KBM-7 (cell line): ENCODE data around the gene CLOCK.
"Not testable (repeated sequence)": the region's sequence is repeated elsewhere in the genome, so short reads cannot be mapped to it uniquely, and the experiment has no call there.

Experiments
- DNase-seq: peaks from one replicate; pipeline ENCODE4 v3.0.0-alpha.2; 2015
- in situ Hi-C: fragments of 300-500 bp; cut with MboI; formaldehyde crosslinking; loops from 2 replicates; pipeline ENCODE4 v1.14.3; 2020; ENCODE audit warnings: low sequenced_read_pairs, low pct_unique_long_range_greater_than_20kb, mixed read lengths

CLOCK gene, protein sequence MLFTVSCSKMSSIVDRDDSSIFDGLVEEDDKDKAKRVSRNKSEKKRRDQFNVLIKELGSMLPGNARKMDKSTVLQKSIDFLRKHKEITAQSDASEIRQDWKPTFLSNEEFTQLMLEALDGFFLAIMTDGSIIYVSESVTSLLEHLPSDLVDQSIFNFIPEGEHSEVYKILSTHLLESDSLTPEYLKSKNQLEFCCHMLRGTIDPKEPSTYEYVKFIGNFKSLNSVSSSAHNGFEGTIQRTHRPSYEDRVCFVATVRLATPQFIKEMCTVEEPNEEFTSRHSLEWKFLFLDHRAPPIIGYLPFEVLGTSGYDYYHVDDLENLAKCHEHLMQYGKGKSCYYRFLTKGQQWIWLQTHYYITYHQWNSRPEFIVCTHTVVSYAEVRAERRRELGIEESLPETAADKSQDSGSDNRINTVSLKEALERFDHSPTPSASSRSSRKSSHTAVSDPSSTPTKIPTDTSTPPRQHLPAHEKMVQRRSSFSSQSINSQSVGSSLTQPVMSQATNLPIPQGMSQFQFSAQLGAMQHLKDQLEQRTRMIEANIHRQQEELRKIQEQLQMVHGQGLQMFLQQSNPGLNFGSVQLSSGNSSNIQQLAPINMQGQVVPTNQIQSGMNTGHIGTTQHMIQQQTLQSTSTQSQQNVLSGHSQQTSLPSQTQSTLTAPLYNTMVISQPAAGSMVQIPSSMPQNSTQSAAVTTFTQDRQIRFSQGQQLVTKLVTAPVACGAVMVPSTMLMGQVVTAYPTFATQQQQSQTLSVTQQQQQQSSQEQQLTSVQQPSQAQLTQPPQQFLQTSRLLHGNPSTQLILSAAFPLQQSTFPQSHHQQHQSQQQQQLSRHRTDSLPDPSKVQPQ

GRCh38 chr4:55546756-55547465 is at the start of gene CLOCK:
Gene CLOCK, minus strand, starts transcription at chr4:55546909. Its CDS starts 64,124 bp downstream, at chr4:55482785.
- in situ Hi-C loops: no loop called here
- peak; percentile 92 for DNase-seq

DNA sequence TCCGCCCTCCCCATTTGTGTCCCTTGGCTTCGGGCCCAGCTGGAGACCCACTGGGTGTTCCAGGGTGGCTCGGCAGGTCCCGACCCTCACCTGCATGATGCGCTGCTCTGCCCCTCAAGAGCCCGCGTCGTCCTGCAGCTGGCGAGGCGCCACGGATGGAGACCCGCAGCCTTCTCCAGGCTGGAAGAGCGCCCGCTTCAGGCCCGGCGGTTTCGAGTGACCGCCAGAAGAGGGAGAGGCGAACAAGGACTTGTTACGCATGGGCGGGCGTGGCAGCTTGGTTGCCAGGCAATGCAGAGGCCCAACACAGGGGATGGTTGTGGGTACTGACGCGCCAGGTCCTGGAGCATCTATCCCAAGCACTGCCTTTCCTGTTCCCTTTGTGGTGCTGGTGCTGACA is 45.3 kb upstream of the CLOCK start, which contains the start of gene PDCL2:
TSS of gene PDCL2 (minus strand) at position 232 of the 400 bp plus-strand sequence. CDS start at position 96, 136 bp downstream.
- no peak for DNase-seq
- in situ Hi-C loops: no loop called here

- in situ Hi-C loops: no loop called here
- DNase-seq: no peak
These were observed 41.5 kb upstream of the CLOCK start for GRCh38 chr4:55588160-55588559.

DNA sequence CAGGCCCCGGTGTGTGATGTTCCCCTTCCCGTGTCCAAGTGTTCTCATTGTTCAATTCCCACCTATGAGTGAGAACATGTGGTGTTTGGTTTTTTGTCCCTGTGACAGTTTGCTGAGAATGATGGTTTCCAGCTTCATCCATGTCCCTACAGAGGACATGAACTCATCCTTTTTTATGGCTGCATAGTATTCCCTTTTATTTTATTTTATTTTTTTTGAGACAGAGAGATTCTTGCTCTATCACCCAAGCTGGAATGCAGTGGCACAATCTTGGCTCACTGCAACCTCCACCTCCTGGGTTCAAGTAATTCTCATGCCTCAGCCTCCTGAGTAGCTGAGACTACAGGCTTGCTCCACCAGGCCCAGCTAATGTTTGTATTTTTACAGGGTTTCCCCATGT is 36.1 kb upstream of the CLOCK start:
- in situ Hi-C loops, DNase-seq: not testable (repeated sequence)

DNA sequence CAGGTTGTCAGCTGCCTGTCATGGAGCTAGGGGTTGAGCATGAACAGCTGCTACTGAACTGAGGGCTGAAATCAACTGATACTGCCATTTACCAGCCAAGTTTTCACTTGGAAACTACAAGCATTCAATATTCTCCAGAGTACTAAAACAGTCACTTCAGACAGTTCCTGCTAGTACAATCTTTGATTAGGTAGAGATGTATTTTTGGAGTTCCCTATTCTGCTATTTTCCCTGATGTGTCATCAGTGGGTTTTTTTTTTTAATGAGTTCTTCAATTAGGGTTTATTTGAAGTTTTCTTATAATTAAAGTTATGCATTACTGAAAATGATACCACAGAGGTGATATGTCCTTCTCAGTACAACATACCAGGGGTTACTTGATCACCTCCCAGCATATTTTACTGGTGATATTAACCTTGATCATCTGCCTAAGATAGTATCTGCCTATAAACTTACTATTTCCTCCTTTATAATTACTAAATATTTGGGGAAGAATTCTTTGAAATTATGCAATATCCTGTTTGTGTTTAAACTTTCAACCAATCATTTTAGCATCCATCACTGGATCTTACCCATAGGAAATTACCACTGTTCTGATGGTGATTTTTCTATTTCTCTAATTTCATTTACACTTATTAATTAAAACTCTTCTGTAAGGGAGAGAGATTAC is 31.8 kb upstream of the CLOCK start:
- no peak for DNase-seq
- in situ Hi-C loops: no loop called here

DNA sequence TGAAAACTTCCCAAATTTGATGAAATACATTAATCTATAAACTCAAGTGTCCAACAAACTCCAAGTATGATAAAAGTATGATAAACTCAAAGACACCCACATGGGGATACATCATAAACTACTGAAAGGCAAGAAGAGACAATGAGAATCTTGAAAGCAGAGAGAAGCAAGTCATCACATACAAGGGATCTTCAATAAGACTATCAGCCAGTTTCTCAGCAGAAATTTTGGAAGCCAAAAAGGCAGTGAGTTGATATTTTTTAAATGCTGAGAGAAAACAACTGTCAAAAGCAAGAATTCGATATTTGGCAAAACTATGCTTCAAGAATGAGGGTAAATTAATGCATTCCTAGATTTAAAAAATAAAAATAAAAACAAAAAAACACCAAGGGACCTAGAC is 28.8 kb upstream of the CLOCK start:
- in situ Hi-C loops: no loop called here
- no peak for DNase-seq

DNA sequence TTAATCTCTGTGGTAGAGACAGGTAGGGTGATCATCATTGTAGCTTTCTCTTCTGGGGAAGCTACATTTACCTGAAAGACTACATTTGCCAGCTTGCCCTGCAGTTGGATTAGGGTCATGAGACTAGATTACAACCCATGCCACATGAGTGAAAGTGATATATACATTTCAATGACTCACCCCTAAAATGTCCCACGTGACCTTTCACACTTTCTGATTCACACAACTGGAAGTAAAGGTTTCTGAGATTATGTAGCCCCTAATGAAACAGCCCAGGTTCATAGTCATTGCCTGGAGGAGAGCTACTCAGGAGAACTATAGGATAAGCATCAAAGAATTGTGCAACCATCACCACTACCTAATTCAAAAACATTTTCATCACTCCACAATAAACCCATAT is 27.5 kb upstream of the CLOCK start:
- no peak for DNase-seq
- in situ Hi-C loops: no loop called here

DNA sequence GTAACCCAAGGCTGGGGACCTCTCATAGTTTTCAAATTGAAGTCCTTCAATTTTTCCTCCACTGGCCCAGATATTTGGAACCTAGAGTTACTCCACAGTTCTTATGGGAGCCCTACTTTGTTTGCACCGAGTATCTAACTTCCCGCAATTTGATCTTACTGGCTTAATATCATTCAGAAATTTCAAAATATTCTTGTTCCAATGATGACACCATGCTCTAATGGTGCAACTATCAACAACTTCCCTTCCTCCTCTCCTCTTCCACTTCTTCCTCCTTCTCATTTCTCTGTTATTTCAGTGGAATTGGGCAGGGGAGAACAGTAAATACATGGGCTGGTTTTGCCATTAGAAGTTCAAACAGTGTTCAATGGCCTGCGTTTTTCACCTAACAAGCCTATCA is 25.1 kb upstream of the CLOCK start:
- DNase-seq: no peak
- in situ Hi-C loops: no loop called here

DNA sequence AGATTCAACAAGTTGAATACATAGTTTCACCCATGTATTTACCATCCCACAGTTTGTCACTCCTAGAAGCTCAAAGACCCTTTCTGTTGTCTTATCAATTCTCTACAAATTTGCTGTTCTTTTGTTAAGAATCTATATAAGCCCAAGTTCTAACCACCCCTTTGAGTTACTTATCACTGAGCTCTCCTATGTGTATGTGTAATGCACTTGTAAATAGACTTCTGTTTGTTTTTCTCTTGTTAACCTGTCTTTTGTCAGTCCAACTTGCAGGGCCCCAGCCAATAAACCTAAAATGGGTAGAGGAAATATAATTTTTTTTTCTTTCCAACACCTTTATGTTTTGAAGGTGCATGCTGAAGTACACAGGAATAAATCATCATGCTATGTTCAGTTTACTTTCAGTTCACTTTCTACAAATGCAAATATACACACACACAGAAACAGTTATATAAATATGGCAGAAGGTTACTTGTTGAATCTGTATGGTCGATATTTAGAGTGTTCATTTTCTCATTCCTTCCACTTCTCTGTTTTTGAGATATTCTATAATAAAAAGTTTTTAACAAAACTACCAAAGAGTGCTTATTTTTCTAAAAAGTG is 22.3 kb upstream of the CLOCK start:
- no peak for DNase-seq
- in situ Hi-C loops: no loop called here

DNA sequence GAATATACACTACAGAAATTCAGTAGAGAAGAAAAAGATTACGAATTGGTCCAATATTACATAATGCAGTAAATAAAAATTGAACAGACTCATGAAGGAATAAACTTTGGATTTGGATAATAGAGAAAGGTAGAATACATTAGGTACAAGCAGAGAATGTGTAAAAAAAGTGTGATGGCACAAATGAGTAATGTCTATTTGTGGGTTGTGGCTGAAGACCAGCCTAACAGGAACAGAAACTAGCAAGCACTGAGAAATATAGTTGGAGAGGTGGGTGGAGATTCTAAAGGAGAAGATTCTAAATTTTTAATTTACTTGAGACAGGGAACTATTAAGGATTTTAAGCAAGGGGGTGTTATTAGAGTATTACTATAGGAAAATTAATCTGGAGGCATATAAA is 15.2 kb upstream of the CLOCK start:
- DNase-seq: no peak
- in situ Hi-C loops: no loop called here

- no peak for DNase-seq
- in situ Hi-C loops: no loop called here
These were observed 13.4 kb upstream of the CLOCK start for GRCh38 chr4:55560096-55560495.

DNA sequence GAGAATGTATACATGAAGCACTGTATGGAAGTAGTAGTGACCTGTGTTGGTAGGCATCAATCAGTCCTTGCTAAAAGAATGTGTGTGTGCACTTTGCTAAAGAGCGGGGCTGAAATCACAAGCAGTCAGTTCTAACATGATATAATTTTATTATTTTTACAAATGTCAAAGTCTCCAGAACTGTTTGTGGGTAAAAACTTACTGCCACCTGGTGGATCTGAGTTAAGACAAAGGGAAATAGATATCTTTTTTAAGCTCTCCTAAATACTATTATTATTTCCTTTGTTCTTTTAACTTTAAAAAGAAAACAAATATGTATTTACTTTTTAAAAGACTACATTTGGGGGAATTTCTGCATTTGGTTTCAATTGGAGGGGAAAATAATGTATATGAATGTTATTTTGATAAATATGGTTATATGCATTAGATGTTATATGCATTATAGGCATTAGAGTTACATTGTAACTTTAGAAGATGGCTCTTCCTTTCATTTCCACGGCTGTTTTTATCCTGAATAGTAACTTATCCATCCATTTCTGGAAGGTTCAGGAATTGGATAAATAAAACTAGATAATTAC is 7.8 kb upstream of the CLOCK start:
- DNase-seq: no peak
- in situ Hi-C loops: no loop called here

DNA sequence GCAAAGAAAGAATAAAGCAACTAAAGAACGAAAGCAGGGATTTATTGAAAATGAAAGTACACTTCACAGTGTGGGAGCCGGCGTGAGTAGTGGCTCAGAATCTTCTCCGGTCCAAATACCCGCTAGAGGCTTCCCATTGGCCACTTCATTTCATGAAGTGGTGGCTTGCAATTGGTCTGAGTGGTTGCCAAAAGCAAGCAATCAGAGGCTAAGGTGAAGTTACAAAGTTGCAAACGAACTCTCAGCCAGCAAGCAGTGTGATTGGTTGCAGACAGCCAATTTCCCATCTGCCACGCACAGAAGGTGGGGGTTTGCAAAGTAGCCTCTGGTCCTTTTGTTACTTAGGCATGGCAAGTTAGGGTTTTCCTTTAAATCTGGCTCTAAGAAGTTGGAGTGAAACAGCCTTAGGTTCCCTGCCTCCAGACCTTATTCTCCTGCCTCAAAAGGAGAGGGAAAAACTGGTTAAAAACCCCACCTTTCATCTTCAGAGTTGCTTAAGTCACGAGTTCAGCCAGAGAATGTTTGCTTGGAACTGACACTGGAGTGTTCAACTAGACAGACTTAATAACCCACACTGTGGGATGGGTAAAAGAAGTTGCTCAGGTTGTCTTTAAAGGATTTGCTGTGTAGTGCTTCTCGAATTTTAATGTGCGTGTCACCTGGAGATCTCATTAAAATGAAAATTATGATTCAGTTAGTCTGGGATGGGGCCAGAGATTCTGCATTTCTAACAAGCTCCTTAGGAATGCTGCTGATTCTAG is 6.9 kb upstream of the CLOCK start:
- in situ Hi-C loops: no loop called here
- DNase-seq: no peak

DNA sequence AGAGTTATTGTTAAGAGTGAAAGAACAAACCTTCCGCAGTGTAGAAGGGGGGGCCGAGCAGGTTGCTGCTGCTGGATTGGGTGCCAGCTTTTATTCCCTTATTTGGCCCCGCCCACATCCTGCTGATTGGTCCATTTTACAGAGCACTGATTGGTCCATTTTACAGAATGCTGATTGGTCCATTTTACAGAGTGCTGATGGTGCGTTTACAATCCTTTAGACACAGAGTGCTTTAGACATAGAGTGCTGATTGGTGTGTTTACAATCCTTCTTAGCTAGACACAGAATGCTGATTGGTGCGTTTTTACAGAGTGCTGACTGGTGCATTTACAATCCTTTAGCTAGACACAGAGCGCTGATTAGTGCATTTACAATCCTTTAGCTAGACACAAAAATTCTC is 5.3 kb upstream of the CLOCK start:
- in situ Hi-C loops, DNase-seq: not testable (repeated sequence)

DNA sequence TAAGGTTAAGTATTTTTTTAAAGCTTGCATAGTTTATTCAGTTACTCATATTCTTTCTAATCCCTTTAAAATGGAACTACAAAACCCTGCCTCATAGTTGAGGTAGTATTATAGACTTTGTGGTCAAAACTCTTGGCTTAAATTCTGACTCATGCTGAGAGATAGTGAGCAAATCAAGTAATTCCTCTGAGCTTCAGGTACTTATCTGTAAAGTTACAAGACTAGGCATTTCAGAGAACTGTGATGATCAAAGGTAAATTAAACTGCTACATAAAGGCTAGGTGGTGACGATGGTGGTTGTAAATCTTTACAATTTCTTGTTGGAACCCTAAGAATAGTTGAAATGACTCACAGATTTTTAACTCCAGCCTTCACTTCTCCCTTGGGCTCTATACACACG is 3.2 kb upstream of the CLOCK start:
- in situ Hi-C loops: no loop called here
- no peak for DNase-seq

GRCh38 chr4:55547918-55548317 is 1.2 kb upstream of the CLOCK start:
- in situ Hi-C loops: no loop called here
- no peak for DNase-seq

- no peak for DNase-seq
- in situ Hi-C loops: no loop called here
These were observed 709 bp upstream of the CLOCK start for GRCh38 chr4:55547466-55547770.

- no peak for DNase-seq
- in situ Hi-C loops: no loop called here
These were observed 278 bp downstream of the CLOCK start for GRCh38 chr4:55546506-55546755.
